GM12878 (cell line): ENCODE results near the gene ARHGEF10L. TPM values are rescaled to one million over a fixed set of nuclear protein-coding genes. Genes with fewer than 3 reads are reported as not detected.

Experiments
- ATAC-seq: fragments of 200-7000 bp; cut with Tn5 transposase; 3 replicates; pipeline ENCODE4 v1.9.1; 2020; ENCODE audit warnings: mild to moderate bottlenecking, moderate library complexity
- BruUV-seq: library from RNA; stranded (reverse); fragments of 400-500 nt; replicated peaks from 2 replicates; lab custom pipeline; 2021; lab: Mats Ljungman, UMichigan
- CTCF ChIA-PET: fragments of 300-600 bp; sonication (Branson Sonifier 250); formaldehyde crosslinking; extraction: SDS; loops from one replicate; lab custom pipeline; 2021; ENCODE audit warnings: inconsistent platforms; lab: Yijun Ruan, JAX
- POLR2A ChIA-PET: fragments of 350-600 bp; formaldehyde crosslinking; extraction: SDS; loops from one replicate; lab custom pipeline; 2021; ENCODE audit warnings: inconsistent platforms; lab: Charles Lee
- RAD21 ChIA-PET: fragments of 300-600 bp; sonication (Branson Sonifier 250); formaldehyde crosslinking; loops from one replicate; lab custom pipeline; 2023; ENCODE audit warnings: antibody characterized with exemption; ENCODE audit not compliant: unreplicated experiment; lab: Charles Lee
- SMC1A ChIA-PET: fragments of 300-600 bp; sonication (Branson Sonifier 250); formaldehyde crosslinking; loops from one replicate; lab custom pipeline; 2023; ENCODE audit not compliant: unreplicated experiment, uncharacterized antibody; lab: Charles Lee
- DNase-seq: peaks from one replicate; pipeline ENCODE4 v3.0.0-alpha.2; 2011; ENCODE audit warnings: low read depth, low spot score
- FAIRE-seq: peaks from 3 replicates; lab custom pipeline; 2011; peaks lifted over from hg19 to GRCh38; lab: Jason Lieb, UNC
- H2AFZ ChIP-seq: 2 replicates; pipeline ENCODE4 v1.6.0; 2011; ENCODE audit warnings: low read depth, low read length, control low read depth; ENCODE audit not compliant: control insufficient read depth
- H3K27ac ChIP-seq: 2 replicates; pipeline ENCODE4 v1.5.1; 2011; ENCODE audit warnings: control low read depth; ENCODE audit not compliant: control insufficient read depth, insufficient read depth
- H3K27me3 ChIP-seq, 2 experiments: replicated peaks in 1 of 2; 2 replicates each; pipeline versions ENCODE4 v1.6.0 to v1.6.1; 2011; ENCODE audit warnings: low read length in 1 of 2; ENCODE audit not compliant: control insufficient read depth in 2 of 2, insufficient read depth in 2 of 2
- H3K36me3 ChIP-seq, 2 experiments: 2 replicates each; pipeline ENCODE4 v1.5.1; 2011; ENCODE audit warnings: low read length in 1 of 2; ENCODE audit not compliant: control insufficient read depth in 2 of 2, insufficient read depth in 2 of 2
- H3K4me1 ChIP-seq: 2 replicates; pipeline ENCODE4 v1.6.1; 2011; ENCODE audit warnings: mild to moderate bottlenecking, low read length, moderate library complexity, mixed read lengths; ENCODE audit not compliant: control insufficient read depth, insufficient read depth
- H3K4me2 ChIP-seq: 2 replicates; pipeline ENCODE4 v1.6.0; 2011; ENCODE audit warnings: control low read depth; ENCODE audit not compliant: control insufficient read depth, insufficient read depth
- H3K4me3 ChIP-seq: fragments of 200-600 bp; sonication (generic); 2 replicates; pipeline ENCODE4 v1.5.1; 2016
- H3K79me2 ChIP-seq: 2 replicates; pipeline ENCODE4 v1.6.0; 2011; ENCODE audit warnings: low read length; ENCODE audit not compliant: control insufficient read depth, insufficient read depth
- H3K9ac ChIP-seq: 2 replicates; pipeline ENCODE4 v1.8.0; 2011; ENCODE audit warnings: low read length, control low read depth, mixed read lengths; ENCODE audit not compliant: control insufficient read depth, insufficient read depth
- H3K9me3 ChIP-seq: replicated peaks from 3 replicates; pipeline ENCODE4 v1.5.1; 2011; ENCODE audit warnings: mild to moderate bottlenecking, low read length; ENCODE audit not compliant: control insufficient read depth, insufficient read depth
- H4K20me1 ChIP-seq: 2 replicates; pipeline ENCODE4 v1.6.0; 2011; ENCODE audit not compliant: control insufficient read depth, insufficient read depth
- BMI1 ChIP-seq: fragments of 450-650 bp; IDR thresholded peaks from 2 replicates; pipeline ENCODE4 v1.6.1; 2016; ENCODE audit warnings: mild to moderate bottlenecking, moderate library complexity, borderline replicate concordance
- CREB1 ChIP-seq: IDR thresholded peaks from 2 replicates; pipeline ENCODE4 v1.6.1; 2012; ENCODE audit warnings: low read depth, mild to moderate bottlenecking, inconsistent platforms
- EZH2 ChIP-seq: IDR thresholded peaks from 2 replicates; pipeline ENCODE4 v1.6.1; 2012; ENCODE audit warnings: low read depth, mild to moderate bottlenecking, control low read depth, inconsistent platforms, low read length, borderline replicate concordance; ENCODE audit not compliant: control insufficient read depth
- FOXM1 ChIP-seq: IDR thresholded peaks from 2 replicates; pipeline ENCODE4 v1.6.1; 2012; ENCODE audit warnings: low read depth, mild to moderate bottlenecking, inconsistent platforms, low read length, moderate library complexity
- GABPA ChIP-seq: IDR thresholded peaks from 2 replicates; pipeline ENCODE4 v1.6.1; 2014; ENCODE audit warnings: antibody characterized with exemption, low read depth, mild to moderate bottlenecking, inconsistent platforms
- MTA2 ChIP-seq: fragments of 450-650 bp; IDR thresholded peaks from 2 replicates; pipeline ENCODE4 v1.6.1; 2016; ENCODE audit warnings: low read depth, mild to moderate bottlenecking, moderate library complexity
- POLR2A ChIP-seq: IDR thresholded peaks from 2 replicates; pipeline ENCODE4 v1.6.1; 2011; ENCODE audit warnings: low read depth, mild to moderate bottlenecking, low read length
- RAD51 ChIP-seq: fragments of 450-650 bp; IDR thresholded peaks from 2 replicates; pipeline ENCODE4 v1.6.1; 2016; ENCODE audit warnings: moderate library complexity, mild to moderate bottlenecking, inconsistent platforms
- RUNX3 ChIP-seq: IDR thresholded peaks from 2 replicates; pipeline ENCODE4 v1.6.1; 2012; ENCODE audit warnings: low read length, inconsistent platforms
- SP1 ChIP-seq: IDR thresholded peaks from one replicate; pipeline ENCODE4 v1.6.1; 2011; ENCODE audit warnings: low read depth, low read length
- SREBF1 ChIP-seq: IDR thresholded peaks from 2 replicates; pipeline ENCODE4 v1.6.1; 2012; ENCODE audit warnings: mild to moderate bottlenecking, low read length
- STAT3 ChIP-seq: IDR thresholded peaks from 2 replicates; pipeline ENCODE4 v1.6.1; 2011; ENCODE audit warnings: low read depth, low read length, improper control_type of control experiment
- WGBS: methylation state at CpG from one replicate; pipeline ENCODE4 v1.1.6; 2016; ENCODE audit warnings: low lambda C conversion rate; ENCODE audit not compliant: insufficient replicate concordance, insufficient coverage; ENCODE audit errors: missing lambda C conversion rate; 5-methylcytosine and 5-hydroxymethylcytosine counted together
- in situ Hi-C: fragments of 300-500 bp; cut with MboI; formaldehyde crosslinking; loops from 9 replicates; pipeline ENCODE4 v1.14.3; 2018; ENCODE audit warnings: mixed read lengths
- intact Hi-C: fragments of 100-400 bp; cut with micrococcal nuclease; formaldehyde crosslinking; loops from one replicate; pipeline ENCODE4 v1.14.2; 2022; ENCODE audit not compliant: unreplicated experiment
- polyA plus RNA-seq, 11 experiments: library from polyadenylated mRNA; depleted of rRNA in 4 of 11; unstranded in 6 of 11; stranded (reverse) in 5 of 11; fragments of >200 nt; fragmentation: Nextera tagmentation in 4 of 11; fragmentation: Illumina TruSeq in 1 of 11; extraction: Ambion mirVana in 4 of 11; extraction: Trizol in 1 of 11; gene quantifications; 1 replicate in 1 of 11; 2 replicates in 10 of 11; pipeline versions ENCODE4 v1.2.1 to v1.2.3, GENCODE V29; 2011 to 2016; ENCODE audit warnings: inconsistent platforms in 2 of 11, missing spikeins in 2 of 11, low read depth in 1 of 11
- total RNA-seq, 4 experiments: library from RNA; depleted of rRNA in 3 of 4; stranded (reverse); fragments of >200 nt in 3 of 4; fragmentation: Illumina TruSeq in 1 of 4; extraction: Trizol in 1 of 4; gene quantifications; 2 replicates each; pipeline versions ENCODE4 v1.2.1 to v1.2.3, GENCODE V29; 2013 to 2021
- TF ChIP-seq, protein P1 (sequence below): fragments of 450-650 bp; IDR thresholded peaks from 2 replicates; pipeline ENCODE4 v1.6.1; 2016; ENCODE audit warnings: mild to moderate bottlenecking
- TF ChIP-seq, protein P2 (sequence below): fragments of 450-650 bp; IDR thresholded peaks from 2 replicates; pipeline ENCODE4 v1.6.1; 2017; ENCODE audit warnings: mild to moderate bottlenecking, moderate library complexity
- TF ChIP-seq, protein P3 (sequence below): fragments of 450-650 bp; IDR thresholded peaks from 2 replicates; pipeline ENCODE4 v1.6.1; 2017; ENCODE audit warnings: mild to moderate bottlenecking, low read depth, inconsistent platforms; ENCODE audit not compliant: poor library complexity, severe bottlenecking
- TF ChIP-seq, protein P4 (sequence below): fragments of 150-350 bp; IDR thresholded peaks from 2 replicates; pipeline ENCODE4 v1.6.1; 2014; ENCODE audit warnings: mild to moderate bottlenecking, low read depth, low read length

The ARHGEF10L gene
- total and polyA plus RNA-seq, 10 of the 15 experiments (the other 5 are each of a cell fraction or from before 2014, with no cell fraction given): 0.05 to 0.94 (median 0.28) TPM; not detected in 2

DNA sequence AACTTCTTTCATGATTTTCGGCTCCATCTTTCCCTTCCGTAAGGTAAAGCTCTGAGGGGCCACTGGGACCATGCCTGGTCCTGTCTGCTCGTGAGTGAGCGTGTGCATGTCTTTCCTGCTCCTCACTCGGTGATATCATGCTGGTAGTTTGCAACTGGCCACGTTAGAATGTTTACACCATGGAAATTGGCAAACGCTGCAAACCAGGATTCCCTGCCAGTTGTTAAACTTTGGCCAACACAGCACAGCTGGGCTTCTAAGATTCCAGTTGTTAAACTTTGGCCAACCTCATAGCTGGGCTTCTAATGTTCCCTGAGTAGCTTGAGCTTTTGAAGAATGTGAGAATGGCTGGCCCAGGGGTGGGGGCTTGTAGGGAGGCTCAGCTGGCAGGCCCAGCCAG, 147.6 kb downstream of the ARHGEF10L start:
- POLR2A ChIA-PET: no interaction called here
- no peak for TF ChIP-seq EZH2
- TF ChIP-seq RAD51: no peak
- TF ChIP-seq SREBF1: no peak
- no peak for TF ChIP-seq GABPA
- TF ChIP-seq, protein P1, sequence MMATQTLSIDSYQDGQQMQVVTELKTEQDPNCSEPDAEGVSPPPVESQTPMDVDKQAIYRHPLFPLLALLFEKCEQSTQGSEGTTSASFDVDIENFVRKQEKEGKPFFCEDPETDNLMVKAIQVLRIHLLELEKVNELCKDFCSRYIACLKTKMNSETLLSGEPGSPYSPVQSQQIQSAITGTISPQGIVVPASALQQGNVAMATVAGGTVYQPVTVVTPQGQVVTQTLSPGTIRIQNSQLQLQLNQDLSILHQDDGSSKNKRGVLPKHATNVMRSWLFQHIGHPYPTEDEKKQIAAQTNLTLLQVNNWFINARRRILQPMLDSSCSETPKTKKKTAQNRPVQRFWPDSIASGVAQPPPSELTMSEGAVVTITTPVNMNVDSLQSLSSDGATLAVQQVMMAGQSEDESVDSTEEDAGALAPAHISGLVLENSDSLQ: no peak
- no peak for TF ChIP-seq SP1
- TF ChIP-seq MTA2: no peak
- no peak for TF ChIP-seq CREB1
- TF ChIP-seq, protein P2, sequence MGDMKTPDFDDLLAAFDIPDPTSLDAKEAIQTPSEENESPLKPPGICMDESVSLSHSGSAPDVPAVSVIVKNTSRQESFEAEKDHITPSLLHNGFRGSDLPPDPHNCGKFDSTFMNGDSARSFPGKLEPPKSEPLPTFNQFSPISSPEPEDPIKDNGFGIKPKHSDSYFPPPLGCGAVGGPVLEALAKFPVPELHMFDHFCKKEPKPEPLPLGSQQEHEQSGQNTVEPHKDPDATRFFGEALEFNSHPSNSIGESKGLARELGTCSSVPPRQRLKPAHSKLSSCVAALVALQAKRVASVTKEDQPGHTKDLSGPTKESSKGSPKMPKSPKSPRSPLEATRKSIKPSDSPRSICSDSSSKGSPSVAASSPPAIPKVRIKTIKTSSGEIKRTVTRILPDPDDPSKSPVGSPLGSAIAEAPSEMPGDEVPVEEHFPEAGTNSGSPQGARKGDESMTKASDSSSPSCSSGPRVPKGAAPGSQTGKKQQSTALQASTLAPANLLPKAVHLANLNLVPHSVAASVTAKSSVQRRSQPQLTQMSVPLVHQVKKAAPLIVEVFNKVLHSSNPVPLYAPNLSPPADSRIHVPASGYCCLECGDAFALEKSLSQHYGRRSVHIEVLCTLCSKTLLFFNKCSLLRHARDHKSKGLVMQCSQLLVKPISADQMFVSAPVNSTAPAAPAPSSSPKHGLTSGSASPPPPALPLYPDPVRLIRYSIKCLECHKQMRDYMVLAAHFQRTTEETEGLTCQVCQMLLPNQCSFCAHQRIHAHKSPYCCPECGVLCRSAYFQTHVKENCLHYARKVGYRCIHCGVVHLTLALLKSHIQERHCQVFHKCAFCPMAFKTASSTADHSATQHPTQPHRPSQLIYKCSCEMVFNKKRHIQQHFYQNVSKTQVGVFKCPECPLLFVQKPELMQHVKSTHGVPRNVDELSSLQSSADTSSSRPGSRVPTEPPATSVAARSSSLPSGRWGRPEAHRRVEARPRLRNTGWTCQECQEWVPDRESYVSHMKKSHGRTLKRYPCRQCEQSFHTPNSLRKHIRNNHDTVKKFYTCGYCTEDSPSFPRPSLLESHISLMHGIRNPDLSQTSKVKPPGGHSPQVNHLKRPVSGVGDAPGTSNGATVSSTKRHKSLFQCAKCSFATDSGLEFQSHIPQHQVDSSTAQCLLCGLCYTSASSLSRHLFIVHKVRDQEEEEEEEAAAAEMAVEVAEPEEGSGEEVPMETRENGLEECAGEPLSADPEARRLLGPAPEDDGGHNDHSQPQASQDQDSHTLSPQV: no peak
- no peak for TF ChIP-seq STAT3
- TF ChIP-seq BMI1: no peak
- no peak for TF ChIP-seq RUNX3
- TF ChIP-seq, protein P3, sequence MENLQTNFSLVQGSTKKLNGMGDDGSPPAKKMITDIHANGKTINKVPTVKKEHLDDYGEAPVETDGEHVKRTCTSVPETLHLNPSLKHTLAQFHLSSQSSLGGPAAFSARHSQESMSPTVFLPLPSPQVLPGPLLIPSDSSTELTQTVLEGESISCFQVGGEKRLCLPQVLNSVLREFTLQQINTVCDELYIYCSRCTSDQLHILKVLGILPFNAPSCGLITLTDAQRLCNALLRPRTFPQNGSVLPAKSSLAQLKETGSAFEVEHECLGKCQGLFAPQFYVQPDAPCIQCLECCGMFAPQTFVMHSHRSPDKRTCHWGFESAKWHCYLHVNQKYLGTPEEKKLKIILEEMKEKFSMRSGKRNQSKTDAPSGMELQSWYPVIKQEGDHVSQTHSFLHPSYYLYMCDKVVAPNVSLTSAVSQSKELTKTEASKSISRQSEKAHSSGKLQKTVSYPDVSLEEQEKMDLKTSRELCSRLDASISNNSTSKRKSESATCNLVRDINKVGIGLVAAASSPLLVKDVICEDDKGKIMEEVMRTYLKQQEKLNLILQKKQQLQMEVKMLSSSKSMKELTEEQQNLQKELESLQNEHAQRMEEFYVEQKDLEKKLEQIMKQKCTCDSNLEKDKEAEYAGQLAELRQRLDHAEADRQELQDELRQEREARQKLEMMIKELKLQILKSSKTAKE: no peak
- TF ChIP-seq FOXM1: no peak
- TF ChIP-seq, protein P4, sequence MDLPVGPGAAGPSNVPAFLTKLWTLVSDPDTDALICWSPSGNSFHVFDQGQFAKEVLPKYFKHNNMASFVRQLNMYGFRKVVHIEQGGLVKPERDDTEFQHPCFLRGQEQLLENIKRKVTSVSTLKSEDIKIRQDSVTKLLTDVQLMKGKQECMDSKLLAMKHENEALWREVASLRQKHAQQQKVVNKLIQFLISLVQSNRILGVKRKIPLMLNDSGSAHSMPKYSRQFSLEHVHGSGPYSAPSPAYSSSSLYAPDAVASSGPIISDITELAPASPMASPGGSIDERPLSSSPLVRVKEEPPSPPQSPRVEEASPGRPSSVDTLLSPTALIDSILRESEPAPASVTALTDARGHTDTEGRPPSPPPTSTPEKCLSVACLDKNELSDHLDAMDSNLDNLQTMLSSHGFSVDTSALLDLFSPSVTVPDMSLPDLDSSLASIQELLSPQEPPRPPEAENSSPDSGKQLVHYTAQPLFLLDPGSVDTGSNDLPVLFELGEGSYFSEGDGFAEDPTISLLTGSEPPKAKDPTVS: no peak
- no peak for TF ChIP-seq POLR2A
- in situ Hi-C loops (no loop called here), intact Hi-C loops (no loop called here)
- H3K36me3 ChIP-seq: no peaks in the 10 kb centered on the region
- no peak overlapping the region for H2AFZ ChIP-seq
- no peaks in the 10 kb centered on the region for H3K79me2 ChIP-seq
- no peaks in the 10 kb centered on the region; a peak in 1 of 4 replicates for H3K27me3 ChIP-seq
- H3K9me3 ChIP-seq: no peaks in the 10 kb centered on the region
- SMC1A ChIA-PET: no interaction called here
- CTCF ChIA-PET: no interaction called here
- WGBS: under 1% methylated on average over 7 of the region's 7 CpGs
- FAIRE-seq (no peak), DNase-seq (no peak), ATAC-seq (no peak)
- no peaks in the 10 kb centered on the region for H4K20me1 ChIP-seq
- H3K4me1 ChIP-seq: no peaks in the 10 kb centered on the region
- H3K4me2 ChIP-seq: no peak overlapping the region
- no peak overlapping the region for H3K27ac ChIP-seq
- no peak overlapping the region for H3K9ac ChIP-seq
- RAD21 ChIA-PET: no interaction called here
- no peak overlapping the region for H3K4me3 ChIP-seq
- BruUV-seq: no TSS peak
